ENCODE data around the gene KBTBD12. TPM values are rescaled to one million over a fixed set of nuclear protein-coding genes. Genes with fewer than 3 reads are reported as not detected.

Gene KBTBD12
- total and polyA plus RNA-seq, 4 donors: 0.02 to 0.89 (median 0.08) TPM; not detected in 1

- H3K4me1 ChIP-seq (ENCODE audit: control insufficient read depth in 4 of 4, insufficient read depth in 4 of 4, low read length in 3 of 4): peaks cover 0 to 5% (median 0%) of the 10 kb centered on the region in 4 donors
- no peaks in the 10 kb centered on the region for H3K27me3 ChIP-seq (ENCODE audit: control insufficient read depth in 4 of 4, insufficient read depth in 4 of 4, low read length in 3 of 4)
- H3K9me3 ChIP-seq (ENCODE audit: control insufficient read depth in 4 of 4, low read length in 3 of 4): no peaks in the 10 kb centered on the region
- no peaks in the 10 kb centered on the region for H3K36me3 ChIP-seq (ENCODE audit: control insufficient read depth in 4 of 4, insufficient read depth in 3 of 4, low read depth in 1 of 4, low read length in 3 of 4)
- TF ChIP-seq FOXA2 (IDR thresholded peaks at IDR 0.05) (no peak), RXRA (IDR thresholded peaks at IDR 0.05) (no peak), HNF4A (conservative IDR thresholded peaks at IDR 0.05) (no peak), TAF1 (conservative IDR thresholded peaks at IDR 0.05) (no peak), SP1 (IDR thresholded peaks at IDR 0.05) (no peak), ZBTB33 (IDR thresholded peaks at IDR 0.05) (no peak), JUND (IDR thresholded peaks at IDR 0.05) (no peak), RAD21 (IDR thresholded peaks at IDR 0.05) (no peak), FOXA1 (IDR thresholded peaks at IDR 0.05) (no peak), GABPA (IDR thresholded peaks at IDR 0.05 in 1 of 2, conservative IDR thresholded peaks at IDR 0.05 in 1 of 2) (no peak), YY1 (IDR thresholded peaks at IDR 0.05) (no peak), HNF4G (IDR thresholded peaks at IDR 0.05) (no peak)
- TF ChIP-seq, protein P1, sequence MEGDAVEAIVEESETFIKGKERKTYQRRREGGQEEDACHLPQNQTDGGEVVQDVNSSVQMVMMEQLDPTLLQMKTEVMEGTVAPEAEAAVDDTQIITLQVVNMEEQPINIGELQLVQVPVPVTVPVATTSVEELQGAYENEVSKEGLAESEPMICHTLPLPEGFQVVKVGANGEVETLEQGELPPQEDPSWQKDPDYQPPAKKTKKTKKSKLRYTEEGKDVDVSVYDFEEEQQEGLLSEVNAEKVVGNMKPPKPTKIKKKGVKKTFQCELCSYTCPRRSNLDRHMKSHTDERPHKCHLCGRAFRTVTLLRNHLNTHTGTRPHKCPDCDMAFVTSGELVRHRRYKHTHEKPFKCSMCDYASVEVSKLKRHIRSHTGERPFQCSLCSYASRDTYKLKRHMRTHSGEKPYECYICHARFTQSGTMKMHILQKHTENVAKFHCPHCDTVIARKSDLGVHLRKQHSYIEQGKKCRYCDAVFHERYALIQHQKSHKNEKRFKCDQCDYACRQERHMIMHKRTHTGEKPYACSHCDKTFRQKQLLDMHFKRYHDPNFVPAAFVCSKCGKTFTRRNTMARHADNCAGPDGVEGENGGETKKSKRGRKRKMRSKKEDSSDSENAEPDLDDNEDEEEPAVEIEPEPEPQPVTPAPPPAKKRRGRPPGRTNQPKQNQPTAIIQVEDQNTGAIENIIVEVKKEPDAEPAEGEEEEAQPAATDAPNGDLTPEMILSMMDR (IDR thresholded peaks at IDR 0.05; ENCODE audit: low read depth, low read length, missing input control): no peak
- TF ChIP-seq, protein P2, sequence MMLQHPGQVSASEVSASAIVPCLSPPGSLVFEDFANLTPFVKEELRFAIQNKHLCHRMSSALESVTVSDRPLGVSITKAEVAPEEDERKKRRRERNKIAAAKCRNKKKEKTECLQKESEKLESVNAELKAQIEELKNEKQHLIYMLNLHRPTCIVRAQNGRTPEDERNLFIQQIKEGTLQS (IDR thresholded peaks at IDR 0.05): no peak
- TF ChIP-seq, protein P3, sequence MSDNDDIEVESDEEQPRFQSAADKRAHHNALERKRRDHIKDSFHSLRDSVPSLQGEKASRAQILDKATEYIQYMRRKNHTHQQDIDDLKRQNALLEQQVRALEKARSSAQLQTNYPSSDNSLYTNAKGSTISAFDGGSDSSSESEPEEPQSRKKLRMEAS (IDR thresholded peaks at IDR 0.05): no peak
- TF ChIP-seq, protein P4, sequence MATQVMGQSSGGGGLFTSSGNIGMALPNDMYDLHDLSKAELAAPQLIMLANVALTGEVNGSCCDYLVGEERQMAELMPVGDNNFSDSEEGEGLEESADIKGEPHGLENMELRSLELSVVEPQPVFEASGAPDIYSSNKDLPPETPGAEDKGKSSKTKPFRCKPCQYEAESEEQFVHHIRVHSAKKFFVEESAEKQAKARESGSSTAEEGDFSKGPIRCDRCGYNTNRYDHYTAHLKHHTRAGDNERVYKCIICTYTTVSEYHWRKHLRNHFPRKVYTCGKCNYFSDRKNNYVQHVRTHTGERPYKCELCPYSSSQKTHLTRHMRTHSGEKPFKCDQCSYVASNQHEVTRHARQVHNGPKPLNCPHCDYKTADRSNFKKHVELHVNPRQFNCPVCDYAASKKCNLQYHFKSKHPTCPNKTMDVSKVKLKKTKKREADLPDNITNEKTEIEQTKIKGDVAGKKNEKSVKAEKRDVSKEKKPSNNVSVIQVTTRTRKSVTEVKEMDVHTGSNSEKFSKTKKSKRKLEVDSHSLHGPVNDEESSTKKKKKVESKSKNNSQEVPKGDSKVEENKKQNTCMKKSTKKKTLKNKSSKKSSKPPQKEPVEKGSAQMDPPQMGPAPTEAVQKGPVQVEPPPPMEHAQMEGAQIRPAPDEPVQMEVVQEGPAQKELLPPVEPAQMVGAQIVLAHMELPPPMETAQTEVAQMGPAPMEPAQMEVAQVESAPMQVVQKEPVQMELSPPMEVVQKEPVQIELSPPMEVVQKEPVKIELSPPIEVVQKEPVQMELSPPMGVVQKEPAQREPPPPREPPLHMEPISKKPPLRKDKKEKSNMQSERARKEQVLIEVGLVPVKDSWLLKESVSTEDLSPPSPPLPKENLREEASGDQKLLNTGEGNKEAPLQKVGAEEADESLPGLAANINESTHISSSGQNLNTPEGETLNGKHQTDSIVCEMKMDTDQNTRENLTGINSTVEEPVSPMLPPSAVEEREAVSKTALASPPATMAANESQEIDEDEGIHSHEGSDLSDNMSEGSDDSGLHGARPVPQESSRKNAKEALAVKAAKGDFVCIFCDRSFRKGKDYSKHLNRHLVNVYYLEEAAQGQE (IDR thresholded peaks at IDR 0.05): no peak
- no peak for DNase-seq (ENCODE audit: low spot score)
- H3K4me3 ChIP-seq (ENCODE audit: low read depth in 1 of 3, low read length in 3 of 3): no peak overlapping the region
- 88% methylated on average over 4 of the region's 4 CpGs for WGBS
- no peak overlapping the region for H3K27ac ChIP-seq (ENCODE audit: low read depth in 1 of 2, low read length in 2 of 2)
- no peak overlapping the region for H3K9ac ChIP-seq (ENCODE audit: low read depth in 1 of 2, low read length in 2 of 2)
Observed at GRCh38 chr3:127964053-127964452, 49.0 kb downstream of the KBTBD12 start.

GRCh38 chr3:127964816-127965215 lies 49.8 kb downstream of the KBTBD12 start:
- Histone ChIP-seq H3K36me3 (ENCODE audit: control insufficient read depth in 4 of 4, insufficient read depth in 3 of 4, low read depth in 1 of 4, low read length in 3 of 4) (no peaks in the 10 kb centered on the region), H3K4me1 (ENCODE audit: control insufficient read depth in 4 of 4, insufficient read depth in 4 of 4, low read length in 3 of 4) (peaks cover 0 to 3% (median 0%) of the 10 kb centered on the region in 4 donors), H3K9ac (ENCODE audit: low read depth in 1 of 2, low read length in 2 of 2) (no peak overlapping the region), H3K9me3 (ENCODE audit: control insufficient read depth in 4 of 4, low read length in 3 of 4) (no peaks in the 10 kb centered on the region), H3K27me3 (ENCODE audit: control insufficient read depth in 4 of 4, insufficient read depth in 4 of 4, low read length in 3 of 4) (no peaks in the 10 kb centered on the region), H3K27ac (ENCODE audit: low read depth in 1 of 2, low read length in 2 of 2) (no peak overlapping the region), H3K4me3 (ENCODE audit: low read depth in 1 of 3, low read length in 3 of 3) (no peak overlapping the region)
- 98% methylated on average over 3 of the region's 3 CpGs for WGBS
- DNase-seq (ENCODE audit: low spot score): no peak
- TF ChIP-seq ZBTB33 (IDR thresholded peaks at IDR 0.05) (no peak), HNF4G (IDR thresholded peaks at IDR 0.05) (no peak), FOXA2 (IDR thresholded peaks at IDR 0.05) (no peak), EGR1 (IDR thresholded peaks at IDR 0.05; ENCODE audit: low read depth in 2 of 2) (no peak), FOXA1 (IDR thresholded peaks at IDR 0.05) (no peak), NR2F2 (IDR thresholded peaks at IDR 0.05) (no peak), HNF4A (conservative IDR thresholded peaks at IDR 0.05) (no peak)
- TF ChIP-seq, protein P1 (IDR thresholded peaks at IDR 0.05; ENCODE audit: low read depth, low read length, missing input control): no peak

Measured in liver (tissue), 9 donors.